GM12878 (cell line): Measurements from ENCODE around the gene LIMK1. TPM values are rescaled to one million over a fixed set of nuclear protein-coding genes. Genes with fewer than 3 reads are reported as not detected.

Experiments
- ATF7 ChIP-seq: fragments of 450-650 bp; IDR thresholded peaks from 2 replicates; pipeline ENCODE4 v1.6.1; 2016; ENCODE audit warnings: low read depth, mild to moderate bottlenecking
- BCL3 ChIP-seq: IDR thresholded peaks from 2 replicates; pipeline ENCODE4 v1.6.1; 2011; ENCODE audit warnings: borderline replicate concordance, low read depth, mild to moderate bottlenecking, moderate library complexity, low read length; ENCODE audit not compliant: insufficient read depth, poor library complexity, severe bottlenecking
- BHLHE40 ChIP-seq, 2 experiments: fragments of 450-650 bp in 1 of 2; IDR thresholded peaks; 2 replicates each; pipeline ENCODE4 v1.6.1; 2011 to 2017; ENCODE audit warnings: low read depth in 2 of 2, borderline replicate concordance in 1 of 2, improper control_type of control experiment in 1 of 2, low read length in 1 of 2, mild to moderate bottlenecking in 1 of 2
- CREB1 ChIP-seq: IDR thresholded peaks from 2 replicates; pipeline ENCODE4 v1.6.1; 2012; ENCODE audit warnings: low read depth, mild to moderate bottlenecking, inconsistent platforms
- EED ChIP-seq: sonication (generic); IDR thresholded peaks from 2 replicates; pipeline ENCODE4 v1.6.1; 2016; ENCODE audit warnings: antibody characterized with exemption, low read depth
- GATAD2B ChIP-seq: fragments of 450-650 bp; conservative IDR thresholded peaks from 2 replicates; pipeline ENCODE4 v1.6.1; 2017; ENCODE audit warnings: low read depth, mild to moderate bottlenecking, moderate library complexity
- HDGF ChIP-seq: fragments of 450-650 bp; IDR thresholded peaks from 2 replicates; pipeline ENCODE4 v1.6.1; 2016; ENCODE audit warnings: antibody characterized with exemption
- IKZF1 ChIP-seq: fragments of 450-650 bp; conservative IDR thresholded peaks from 2 replicates; pipeline ENCODE4 v1.6.1; 2017; ENCODE audit warnings: antibody characterized with exemption, mild to moderate bottlenecking
- JUNB ChIP-seq: IDR thresholded peaks from 2 replicates; pipeline ENCODE4 v1.6.1; 2016; ENCODE audit warnings: antibody characterized with exemption, mild to moderate bottlenecking
- MEF2B ChIP-seq: fragments of 450-650 bp; IDR thresholded peaks from 2 replicates; pipeline ENCODE4 v1.6.1; 2018; ENCODE audit warnings: mild to moderate bottlenecking, moderate library complexity; ENCODE audit not compliant: partially characterized antibody, poor library complexity, severe bottlenecking
- NR2C1 ChIP-seq: fragments of 450-650 bp; IDR thresholded peaks from 2 replicates; pipeline ENCODE4 v1.6.1; 2017; ENCODE audit warnings: antibody characterized with exemption, mild to moderate bottlenecking, moderate library complexity
- NR2C2 ChIP-seq: IDR thresholded peaks from 2 replicates; pipeline ENCODE4 v1.6.1; 2011; ENCODE audit warnings: borderline replicate concordance, low read depth; ENCODE audit not compliant: control insufficient read depth, insufficient read length
- POLR2AphosphoS5 ChIP-seq: IDR thresholded peaks from 2 replicates; pipeline ENCODE4 v1.6.1; 2011; ENCODE audit warnings: mild to moderate bottlenecking, low read length, inconsistent platforms
- RB1 ChIP-seq: fragments of 450-650 bp; formaldehyde crosslinking; IDR thresholded peaks from 2 replicates; pipeline ENCODE4 v1.6.1; 2017; ENCODE audit warnings: mild to moderate bottlenecking, borderline replicate concordance
- RBBP5 ChIP-seq: fragments of 200-600 bp; sonication (generic); conservative IDR thresholded peaks from 2 replicates; pipeline ENCODE4 v1.6.1; 2016
- RELA ChIP-seq: fragments of 450-650 bp; IDR thresholded peaks from 2 replicates; pipeline ENCODE4 v1.8.0; 2014; ENCODE audit warnings: borderline replicate concordance; ENCODE audit not compliant: partially characterized antibody
- RELB ChIP-seq: fragments of 450-650 bp; IDR thresholded peaks from 2 replicates; pipeline ENCODE4 v1.6.1; 2017; ENCODE audit warnings: low read depth, mild to moderate bottlenecking, moderate library complexity
- RUNX3 ChIP-seq: IDR thresholded peaks from 2 replicates; pipeline ENCODE4 v1.6.1; 2012; ENCODE audit warnings: low read length, inconsistent platforms
- SIN3A ChIP-seq: IDR thresholded peaks from 2 replicates; pipeline ENCODE4 v1.6.1; 2012; ENCODE audit warnings: low read depth, low read length, improper control_type of control experiment
- TCF12 ChIP-seq: IDR thresholded peaks from 2 replicates; pipeline ENCODE4 v1.6.1; 2011; ENCODE audit warnings: low read depth, mild to moderate bottlenecking, low read length
- ZBTB40 ChIP-seq: fragments of 450-650 bp; IDR thresholded peaks from 2 replicates; pipeline ENCODE4 v1.6.1; 2016; ENCODE audit warnings: mild to moderate bottlenecking, moderate library complexity, borderline replicate concordance
- ZNF207 ChIP-seq: fragments of 450-650 bp; IDR thresholded peaks from 2 replicates; pipeline ENCODE4 v1.6.1; 2014; ENCODE audit warnings: antibody characterized with exemption, mild to moderate bottlenecking, borderline replicate concordance
- polyA plus RNA-seq, 11 experiments: library from polyadenylated mRNA; depleted of rRNA in 4 of 11; unstranded in 6 of 11; stranded (reverse) in 5 of 11; fragments of >200 nt; fragmentation: Nextera tagmentation in 4 of 11; fragmentation: Illumina TruSeq in 1 of 11; extraction: Ambion mirVana in 4 of 11; extraction: Trizol in 1 of 11; gene quantifications; 1 replicate in 1 of 11; 2 replicates in 10 of 11; pipeline versions ENCODE4 v1.2.1 to v1.2.3, GENCODE V29; 2011 to 2016; ENCODE audit warnings: inconsistent platforms in 2 of 11, missing spikeins in 2 of 11, low read depth in 1 of 11
- total RNA-seq, 4 experiments: library from RNA; depleted of rRNA in 3 of 4; stranded (reverse); fragments of >200 nt in 3 of 4; fragmentation: Illumina TruSeq in 1 of 4; extraction: Trizol in 1 of 4; gene quantifications; 2 replicates each; pipeline versions ENCODE4 v1.2.1 to v1.2.3, GENCODE V29; 2013 to 2021

The LIMK1 gene
- total and polyA plus RNA-seq, 10 of the 15 experiments (the other 5 are each of a cell fraction or from before 2014, with no cell fraction given) = 0.71 to 59.4 (median 28.8) TPM

DNA sequence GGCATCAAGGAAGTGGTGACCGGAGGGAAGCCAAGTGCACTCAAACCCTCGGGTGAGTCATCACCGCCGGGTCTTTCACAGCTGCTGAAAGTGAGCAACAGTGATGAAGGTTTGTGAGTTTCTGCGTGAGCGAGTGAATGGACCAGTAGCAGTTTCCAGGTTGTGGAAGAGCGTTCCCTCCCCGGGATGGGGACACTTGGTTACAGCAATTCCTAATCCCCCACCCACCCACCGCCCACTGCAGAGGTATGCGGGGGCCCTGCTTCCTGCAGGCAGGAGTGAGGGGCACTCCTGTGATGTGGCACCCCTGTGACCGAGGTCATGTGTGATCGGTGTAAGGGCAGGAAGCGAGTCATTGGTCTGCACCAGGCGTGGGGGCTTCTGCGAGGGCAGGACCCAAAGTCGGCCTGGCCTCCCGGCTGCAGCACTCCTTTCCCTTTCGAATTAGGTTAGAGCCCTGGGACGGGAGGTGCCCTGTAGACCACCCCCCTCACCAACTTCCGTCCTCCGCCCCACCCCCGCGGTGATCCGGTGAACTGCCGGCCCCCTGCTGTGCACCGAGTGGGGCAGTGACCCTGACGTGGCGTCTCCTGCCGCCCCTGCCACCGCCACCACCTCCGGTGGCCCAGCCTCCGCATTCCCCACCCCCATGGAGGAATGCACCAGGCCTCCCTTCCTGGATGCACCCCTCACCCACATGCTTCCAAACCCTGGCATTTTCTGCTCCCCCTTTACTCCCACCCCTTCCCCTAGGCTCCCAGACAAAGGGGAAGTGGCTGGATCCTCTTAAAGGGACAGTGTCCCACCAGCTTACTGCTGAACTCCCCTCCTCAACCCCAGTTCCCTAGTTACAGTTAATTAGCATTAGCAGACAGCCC, 10.9 kb downstream of the LIMK1 start (continued):
- TF ChIP-seq BCL3 = peak; percentile 24
- 0 out of 2 replicates have a peak, but pooled peaks have one; percentile 56 for TF ChIP-seq HDGF
- peak; percentile 35 for TF ChIP-seq MEF2B
- TF ChIP-seq RELA = peak; percentile 11
- no peak for TF ChIP-seq ZBTB40
- peak; percentile 72 for TF ChIP-seq IKZF1
- peak; percentile 24; the same call in 1 of the 2 replicates for TF ChIP-seq EED
- TF ChIP-seq ZNF207 = no peak
- peak; percentile 51; the same call in 1 of the 2 replicates for TF ChIP-seq GATAD2B
- no peak for TF ChIP-seq NR2C2
- no peak for TF ChIP-seq RB1
- 0 out of 2 replicates have a peak, but pooled peaks have one; percentile 22 for TF ChIP-seq NR2C1
- 0 out of 2 replicates have a peak, but pooled peaks have one; percentile 20 for TF ChIP-seq CREB1
- peak; percentile 61 for TF ChIP-seq JUNB
- no peak for TF ChIP-seq RBBP5
- peak; percentile 62; the same call in 1 of the 2 replicates for TF ChIP-seq SIN3A
- peak; percentile 76 for TF ChIP-seq TCF12
- TF ChIP-seq RELB = peak; percentile 25; the same call in 1 of the 2 replicates
- peak; percentile 68 for TF ChIP-seq POLR2AphosphoS5
- peak in 1 of 2 experiments; percentile 28; a peak in 1 of 4 replicates for TF ChIP-seq BHLHE40 (IDR thresholded peaks at IDR 0.05; ENCODE audit: borderline replicate concordance in 1 of 2, low read depth in 2 of 2, low read length in 1 of 2)
- TF ChIP-seq ATF7 = no peak
- TF ChIP-seq RUNX3 = peak; percentile 74
